ENCODE data around the gene CHSY3. TPM values are rescaled to one million over a fixed set of nuclear protein-coding genes. Genes with fewer than 3 reads are reported as not detected.

The CHSY3 gene
- total and polyA plus RNA-seq, 3 donors from 2014 or later: 1.3 to 4.8 (median 2.4) TPM

GRCh38 chr5:130135506-130135905 lies 231.2 kb downstream of the CHSY3 start:
- H3K27me3 ChIP-seq: no peaks in the 10 kb centered on the region
- intact Hi-C loops (cut with DNase I; ENCODE audit: low total_unique reads): no loop called here
- H3K36me3 ChIP-seq (ENCODE audit: low read depth, missing control alignments): no peaks in the 10 kb centered on the region
- TF ChIP-seq CTCF (IDR thresholded peaks at IDR 0.05): no peak
- no peak for TF ChIP-seq POLR2A (IDR thresholded peaks at IDR 0.05)
- 74 to 81% methylated on average over 2 of the region's 2 CpGs for WGBS, 2 donors
- DNase-seq: no peak
- no peaks in the 10 kb centered on the region for H3K9me3 ChIP-seq
- no peaks in the 10 kb centered on the region for H3K4me1 ChIP-seq
- no peak overlapping the region for H3K27ac ChIP-seq
- no peak overlapping the region for H3K4me3 ChIP-seq

- Histone ChIP-seq H3K27ac (no peak overlapping the region), H3K9me3 (no peaks in the 10 kb centered on the region)
- no peak for DNase-seq
Observed at GRCh38 chr5:130136300-130136699, 232.0 kb downstream of the CHSY3 start.

GRCh38 chr5:130137681-130138080 lies 233.4 kb downstream of the CHSY3 start:
- intact Hi-C loops (cut with DNase I; ENCODE audit: low total_unique reads): no loop called here
- Histone ChIP-seq H3K36me3 (ENCODE audit: low read depth, missing control alignments) (no peaks in the 10 kb centered on the region), H3K4me1 (no peaks in the 10 kb centered on the region), H3K27ac (no peak overlapping the region), H3K9me3 (no peaks in the 10 kb centered on the region), H3K4me3 (no peak overlapping the region), H3K27me3 (no peaks in the 10 kb centered on the region)
- 6 to 10% methylated on average over 1 of the region's 1 CpG for WGBS, 2 donors
- TF ChIP-seq CTCF (IDR thresholded peaks at IDR 0.05) (no peak), POLR2A (IDR thresholded peaks at IDR 0.05) (no peak)
- no peak for DNase-seq

More at GRCh38 chr5:130136300-130136699, 232.0 kb downstream of the CHSY3 start:
- intact Hi-C loops (cut with DNase I; ENCODE audit: low total_unique reads): no loop called here
- no peaks in the 10 kb centered on the region for H3K4me1 ChIP-seq
- no peaks in the 10 kb centered on the region for H3K36me3 ChIP-seq (ENCODE audit: low read depth, missing control alignments)
- no peaks in the 10 kb centered on the region for H3K27me3 ChIP-seq
- TF ChIP-seq POLR2A (IDR thresholded peaks at IDR 0.05) (no peak), CTCF (IDR thresholded peaks at IDR 0.05) (no peak)
- H3K4me3 ChIP-seq: no peak overlapping the region

- H3K27ac ChIP-seq: no peak overlapping the region
- H3K27me3 ChIP-seq: no peaks in the 10 kb centered on the region
- no peaks in the 10 kb centered on the region for H3K36me3 ChIP-seq (ENCODE audit: low read depth, missing control alignments)
- intact Hi-C loops (cut with DNase I; ENCODE audit: low total_unique reads): no loop called here
- no peak for DNase-seq
- H3K4me1 ChIP-seq: no peaks in the 10 kb centered on the region
- no peaks in the 10 kb centered on the region for H3K9me3 ChIP-seq
- TF ChIP-seq CTCF (IDR thresholded peaks at IDR 0.05): no peak
- no peak for TF ChIP-seq POLR2A (IDR thresholded peaks at IDR 0.05)
- no peak overlapping the region for H3K4me3 ChIP-seq
Observed at GRCh38 chr5:130138406-130139045, 234.3 kb downstream of the CHSY3 start.

GRCh38 chr5:130141659-130142320 lies 237.5 kb downstream of the CHSY3 start:
- no peak for TF ChIP-seq POLR2A (IDR thresholded peaks at IDR 0.05)
- no peak for TF ChIP-seq CTCF (IDR thresholded peaks at IDR 0.05)
- Histone ChIP-seq H3K4me1 (no peaks in the 10 kb centered on the region), H3K27ac (no peak overlapping the region), H3K36me3 (ENCODE audit: low read depth, missing control alignments) (no peaks in the 10 kb centered on the region), H3K9me3 (no peaks in the 10 kb centered on the region), H3K4me3 (no peak overlapping the region), H3K27me3 (no peaks in the 10 kb centered on the region)
- intact Hi-C loops (cut with DNase I; ENCODE audit: low total_unique reads): no loop called here
- WGBS, 2 donors: 74 to 86% methylated on average over 3 of the region's 3 CpGs
- DNase-seq: peak; percentile 26
